ENCODE measurements around the gene B3GNT7.

GRCh38 chr2:231383416-231384108 is 11.9 kb upstream of the B3GNT7 start:
- no peak for TF ChIP-seq CTCF (IDR thresholded peaks at IDR 0.05)
- TF ChIP-seq ZFX (IDR thresholded peaks at IDR 0.05; ENCODE audit: borderline replicate concordance) = no peak

Data from 22Rv1 (cell line).